HG03095 (cell line): ENCODE results near the gene ITCH.
"Not testable (repeated sequence)": the region's sequence is repeated elsewhere in the genome, so short reads cannot be mapped to it uniquely, and the experiment has no call there.

ENCODE experiments used
- ATAC-seq: cut with Tn5 transposase; IDR thresholded peaks from one replicate; pipeline ENCODE4 v1.9.1; 2021; ENCODE audit warnings: moderate library complexity; ENCODE audit not compliant: unreplicated experiment

The ITCH gene

GRCh38 chr20:34343458-34344211 lies 19.4 kb upstream of the ITCH start:
- no peak for ATAC-seq

- no peak for ATAC-seq
These were observed 18.8 kb upstream of the ITCH start for GRCh38 chr20:34344238-34344637.

- ATAC-seq: no peak
These were observed 17.7 kb upstream of the ITCH start for GRCh38 chr20:34345402-34345736.

- ATAC-seq: not testable (repeated sequence)
These were observed 17.1 kb upstream of the ITCH start for GRCh38 chr20:34345839-34346532.

- ATAC-seq: not testable (repeated sequence)
These were observed 16.6 kb upstream of the ITCH start for GRCh38 chr20:34346533-34346865.

- ATAC-seq: no peak
These were observed 15.5 kb upstream of the ITCH start for GRCh38 chr20:34347571-34347970.

GRCh38 chr20:34350095-34350494 lies 13.0 kb upstream of the ITCH start:
- ATAC-seq: no peak

- not testable (repeated sequence) for ATAC-seq
These were observed 9.6 kb upstream of the ITCH start for GRCh38 chr20:34353467-34353866.

- no peak for ATAC-seq
These were observed 7.6 kb upstream of the ITCH start for GRCh38 chr20:34355427-34355826.

- not testable (repeated sequence) for ATAC-seq
These were observed 3.3 kb upstream of the ITCH start for GRCh38 chr20:34359729-34360128.

- ATAC-seq: peak; percentile 16
These were observed 491 bp upstream of the ITCH start for GRCh38 chr20:34362502-34363061.

- ATAC-seq: peak; percentile 35
These were observed 571 bp downstream of the ITCH start for GRCh38 chr20:34363465-34364222.

- no peak for ATAC-seq
These were observed 1.1 kb downstream of the ITCH start for GRCh38 chr20:34364223-34364506.

GRCh38 chr20:34365765-34366213 lies 2.7 kb downstream of the ITCH start:
- ATAC-seq: no peak

GRCh38 chr20:34367155-34367554 lies 4.1 kb downstream of the ITCH start:
- no peak for ATAC-seq

- ATAC-seq: not testable (repeated sequence)
These were observed 4.8 kb downstream of the ITCH start for GRCh38 chr20:34367911-34368310.

- ATAC-seq: no peak
These were observed 5.5 kb downstream of the ITCH start for GRCh38 chr20:34368547-34368946.

GRCh38 chr20:34369265-34369664 lies 6.2 kb downstream of the ITCH start:
- no peak for ATAC-seq

- no peak for ATAC-seq
These were observed 7.0 kb downstream of the ITCH start for GRCh38 chr20:34370062-34370461.

- ATAC-seq: no peak
These were observed 10.4 kb downstream of the ITCH start for GRCh38 chr20:34373445-34373844.

GRCh38 chr20:34374209-34374760 lies 11.2 kb downstream of the ITCH start:
- ATAC-seq: no peak
